UCSD-AML1 (cell line): ENCODE measurements around the gene SSPN.

ENCODE experiments used
- DNase-seq: peaks from one replicate; lab custom pipeline; 2025; ENCODE audit not compliant: unreplicated experiment; lab: John Stamatoyannopoulos, UW

Gene SSPN

DNA sequence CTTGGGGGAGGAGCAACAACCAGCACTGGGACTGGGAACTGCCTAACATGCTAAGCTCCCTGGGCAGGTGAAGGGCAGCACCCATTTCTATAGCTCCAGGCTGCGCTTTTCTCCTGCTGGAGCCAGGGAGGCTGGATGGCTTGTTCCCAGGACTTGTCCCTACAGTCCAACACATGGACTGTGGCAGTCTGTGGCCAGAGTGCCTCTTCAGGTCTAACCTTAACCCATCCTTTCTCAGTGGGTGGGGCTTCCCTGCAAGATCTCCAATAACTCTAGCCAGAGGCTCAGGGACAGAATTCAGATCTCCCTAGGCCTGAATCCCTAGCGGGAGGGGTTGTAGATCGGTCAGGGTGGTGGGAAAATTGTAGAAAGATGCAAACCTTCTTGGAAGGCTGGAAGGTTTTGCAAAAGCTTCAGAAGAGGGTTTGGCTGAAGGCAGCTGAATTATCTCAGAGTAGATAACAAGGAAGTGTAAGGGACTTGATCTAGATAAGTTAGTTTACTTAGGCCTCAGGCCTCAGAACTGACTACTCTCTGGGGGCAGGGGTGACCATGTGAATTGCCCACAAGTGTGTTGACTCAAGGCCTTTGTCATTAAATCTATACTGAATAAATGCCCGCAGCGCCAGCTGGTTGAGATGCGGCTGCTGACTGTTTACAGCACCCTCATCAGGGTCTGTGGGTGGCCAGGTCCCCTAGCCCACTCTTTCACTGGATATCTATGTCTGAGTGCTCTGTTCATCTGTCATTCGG is 60.7 kb downstream of the SSPN start:
- no peak for DNase-seq

DNA sequence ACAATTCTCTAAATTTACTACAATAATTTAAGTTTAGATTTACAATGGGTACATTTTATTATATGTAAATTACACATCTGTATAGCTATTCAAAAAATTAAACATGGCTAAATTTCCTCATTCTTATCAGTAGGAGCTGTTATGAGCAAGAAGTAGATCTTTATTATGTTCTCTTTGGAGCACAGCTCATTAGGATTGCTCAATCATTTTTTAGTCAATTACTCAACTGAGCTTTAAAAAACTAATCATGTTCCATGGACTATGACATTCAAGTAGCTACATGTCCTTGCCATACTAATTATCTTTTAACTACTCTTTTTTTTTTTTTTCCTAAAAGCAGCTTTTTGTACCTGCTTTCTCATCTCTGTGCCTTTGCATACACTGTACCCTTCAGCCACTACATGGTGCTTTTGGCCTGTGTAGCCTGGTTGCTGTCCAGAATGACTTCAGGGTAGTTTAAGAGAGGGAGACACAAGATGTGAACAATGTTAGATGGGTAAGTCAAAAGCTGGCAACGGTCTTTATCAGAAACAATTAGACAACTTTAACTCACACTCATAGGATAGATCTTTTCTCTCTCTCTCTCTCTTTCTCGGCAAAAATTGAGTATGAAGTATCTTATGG is 69.0 kb downstream of the SSPN start:
- DNase-seq, result no peak

DNA sequence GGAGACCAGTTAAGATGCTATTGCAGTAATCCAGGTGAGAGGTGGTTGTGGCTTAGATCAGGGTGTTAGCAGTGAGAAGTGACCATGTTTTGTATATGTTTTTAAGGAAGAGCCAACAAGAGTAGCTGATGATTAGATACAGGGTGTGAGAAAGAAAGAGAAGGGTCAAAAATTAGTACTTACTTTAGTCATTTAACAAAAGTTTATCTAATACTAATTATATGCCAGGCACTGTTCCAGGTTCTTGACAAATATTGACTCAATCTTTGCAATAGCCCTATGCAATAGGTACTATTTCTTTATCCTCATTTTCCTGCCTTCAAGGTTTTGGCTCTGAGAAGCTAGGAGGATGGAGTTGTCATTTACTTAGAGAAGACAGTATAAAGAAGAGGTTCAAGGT is 70.2 kb downstream of the SSPN start:
- no peak for DNase-seq

- no peak for DNase-seq
Observed at GRCh38 chr12:26266881-26267280, 71.5 kb downstream of the SSPN start.

DNA sequence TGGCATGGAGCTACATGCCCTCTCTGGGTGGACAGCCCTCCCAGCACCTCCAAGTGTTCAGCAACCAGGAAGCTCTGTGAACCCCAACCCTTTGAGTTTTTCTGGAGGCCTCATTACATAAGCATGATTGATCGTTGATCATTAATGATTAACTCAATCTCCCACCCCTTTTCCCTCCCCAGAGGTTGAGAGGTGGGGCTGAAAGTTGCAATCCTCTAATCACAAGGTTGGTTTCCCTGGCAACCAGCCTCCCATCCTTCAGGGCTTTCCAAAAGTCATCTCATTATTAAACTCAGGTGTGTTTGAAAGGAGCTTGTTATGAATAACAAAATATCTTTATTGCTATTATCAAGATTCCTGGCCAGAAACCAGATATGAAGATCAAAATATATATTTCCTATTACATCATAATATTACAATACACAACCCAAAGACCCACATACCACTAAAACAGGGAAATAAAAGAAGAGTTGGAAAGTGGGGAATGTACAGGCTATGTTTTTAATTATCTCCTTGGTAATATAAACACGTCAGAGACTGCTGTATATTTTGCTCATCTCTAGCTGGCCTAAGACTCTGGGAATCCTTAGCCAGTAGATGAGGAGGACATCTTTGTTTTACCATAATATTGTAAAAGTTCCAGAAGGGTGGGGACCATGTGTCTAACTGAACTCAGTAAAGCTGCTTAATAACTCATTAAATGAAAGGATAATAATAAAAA is 73.6 kb downstream of the SSPN start:
- DNase-seq, result no peak

- DNase-seq, result no peak
Observed at GRCh38 chr12:26269562-26270284, 74.3 kb downstream of the SSPN start.

DNA sequence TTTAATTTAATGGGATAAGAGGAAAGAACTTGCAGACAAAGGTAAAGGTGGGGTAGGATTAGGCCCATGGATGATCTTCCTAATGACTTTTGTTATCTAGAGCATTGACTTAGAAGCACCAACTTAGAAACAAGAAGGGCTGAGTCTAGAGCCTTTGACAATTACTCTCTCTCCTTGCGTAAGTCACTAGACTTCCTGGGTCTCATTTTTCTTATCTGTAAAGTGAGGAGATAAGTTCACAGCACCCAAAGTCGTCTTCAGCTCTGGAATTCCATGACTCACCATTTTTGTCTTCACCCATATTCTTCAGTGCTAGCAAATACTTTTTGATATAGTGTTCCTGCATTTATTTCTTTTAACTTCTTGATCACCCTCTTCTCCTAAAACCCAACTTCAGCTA is 75.7 kb downstream of the SSPN start:
- no peak for DNase-seq

- no peak for DNase-seq
Observed at GRCh38 chr12:26271889-26272492, 76.6 kb downstream of the SSPN start.

GRCh38 chr12:26272851-26273250 is 77.5 kb downstream of the SSPN start:
- DNase-seq, result no peak

GRCh38 chr12:26273811-26274210 is 78.4 kb downstream of the SSPN start:
- DNase-seq, result no peak

- DNase-seq, result peak; percentile 85
Observed at GRCh38 chr12:26274441-26275312, 79.3 kb downstream of the SSPN start.

- DNase-seq, result peak; percentile 25
Observed at GRCh38 chr12:26275313-26276131, 80.1 kb downstream of the SSPN start.

GRCh38 chr12:26276709-26277108 is 81.3 kb downstream of the SSPN start:
- no peak for DNase-seq

DNA sequence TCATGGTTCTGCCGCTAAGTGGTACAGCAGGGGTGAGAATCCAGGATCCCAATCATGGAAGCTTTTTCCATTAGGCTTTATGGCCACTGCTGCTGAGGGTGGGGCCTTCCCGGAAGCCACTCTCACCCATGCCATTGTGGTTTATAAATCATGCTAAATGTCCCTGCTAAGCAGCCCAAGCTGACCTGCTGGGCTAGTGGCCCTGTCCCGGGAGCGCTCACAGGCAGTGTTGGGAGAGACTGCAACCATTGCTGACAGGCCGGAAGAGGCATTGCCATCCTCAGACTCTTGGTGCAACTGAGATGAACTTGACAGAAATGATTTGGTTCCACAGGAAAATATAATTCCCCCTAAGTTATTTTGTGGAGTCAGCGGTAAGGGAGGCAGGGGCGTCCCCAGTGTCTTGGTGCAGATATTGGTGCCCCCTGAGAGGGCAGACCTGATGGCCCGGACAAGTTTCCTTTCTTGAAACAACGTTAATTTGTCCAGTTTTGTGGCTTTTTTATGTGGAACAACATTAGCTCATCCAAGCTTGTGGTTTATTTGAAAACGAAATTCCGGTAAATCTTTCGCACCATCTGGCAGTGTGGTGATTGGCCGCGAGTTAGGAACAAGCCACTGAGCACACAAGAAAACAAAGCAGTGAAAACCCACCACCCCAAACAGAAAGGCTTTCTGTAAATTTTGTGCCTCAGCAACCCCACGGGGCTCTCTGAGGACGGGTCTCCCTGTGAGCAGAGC is 82.3 kb downstream of the SSPN start:
- no peak for DNase-seq

- DNase-seq, result no peak
Observed at GRCh38 chr12:26278266-26278665, 82.9 kb downstream of the SSPN start.

GRCh38 chr12:26278666-26279065 is 83.3 kb downstream of the SSPN start:
- DNase-seq, result no peak

DNA sequence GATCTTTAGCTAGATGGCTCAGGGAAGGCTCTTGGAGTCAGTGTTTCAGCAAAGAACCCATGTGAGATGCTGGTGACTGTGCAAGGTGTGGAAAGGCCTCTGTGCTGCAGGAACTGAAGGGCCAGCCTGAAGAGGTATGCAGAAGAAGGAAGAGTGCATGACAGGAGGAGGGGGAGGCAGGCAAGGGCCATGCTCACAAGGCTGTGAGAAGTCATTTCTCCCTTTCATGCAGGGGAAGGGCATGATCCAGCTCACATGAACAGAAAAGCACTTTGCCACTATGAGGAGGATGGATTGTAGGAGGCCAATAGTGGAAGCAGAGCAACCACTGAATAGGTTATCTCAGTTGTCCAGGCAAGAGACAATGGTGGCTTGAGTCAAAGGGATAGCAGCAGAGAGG is 83.7 kb downstream of the SSPN start:
- peak; percentile 27 for DNase-seq

GRCh38 chr12:26279908-26280307 is 84.5 kb downstream of the SSPN start:
- no peak for DNase-seq

DNA sequence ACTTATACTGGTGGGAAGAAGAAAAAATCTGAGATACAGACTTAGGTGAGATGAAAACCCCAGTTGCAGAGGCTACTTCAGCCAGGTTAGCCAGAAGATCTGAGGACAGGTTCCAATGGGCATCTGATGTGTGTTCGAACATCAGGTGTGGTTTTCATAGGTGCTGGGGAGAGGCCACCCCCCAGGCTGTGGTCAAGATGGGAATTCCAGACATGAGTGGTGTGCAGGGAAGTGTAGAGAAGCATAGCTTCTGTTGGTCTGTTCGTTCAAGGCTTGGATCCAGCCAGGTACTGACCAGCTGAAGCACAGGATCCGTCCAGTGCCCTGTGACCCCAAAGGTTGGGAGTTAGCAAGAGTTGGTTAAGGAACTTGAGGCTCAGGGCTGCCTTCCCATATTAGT is 85.5 kb downstream of the SSPN start:
- DNase-seq, result no peak
